ENCODE measurements around the gene PLD2.
A peak's percentile ranks its signal among the peaks of the same experiment; 100 is the strongest.

The PLD2 gene

DNA sequence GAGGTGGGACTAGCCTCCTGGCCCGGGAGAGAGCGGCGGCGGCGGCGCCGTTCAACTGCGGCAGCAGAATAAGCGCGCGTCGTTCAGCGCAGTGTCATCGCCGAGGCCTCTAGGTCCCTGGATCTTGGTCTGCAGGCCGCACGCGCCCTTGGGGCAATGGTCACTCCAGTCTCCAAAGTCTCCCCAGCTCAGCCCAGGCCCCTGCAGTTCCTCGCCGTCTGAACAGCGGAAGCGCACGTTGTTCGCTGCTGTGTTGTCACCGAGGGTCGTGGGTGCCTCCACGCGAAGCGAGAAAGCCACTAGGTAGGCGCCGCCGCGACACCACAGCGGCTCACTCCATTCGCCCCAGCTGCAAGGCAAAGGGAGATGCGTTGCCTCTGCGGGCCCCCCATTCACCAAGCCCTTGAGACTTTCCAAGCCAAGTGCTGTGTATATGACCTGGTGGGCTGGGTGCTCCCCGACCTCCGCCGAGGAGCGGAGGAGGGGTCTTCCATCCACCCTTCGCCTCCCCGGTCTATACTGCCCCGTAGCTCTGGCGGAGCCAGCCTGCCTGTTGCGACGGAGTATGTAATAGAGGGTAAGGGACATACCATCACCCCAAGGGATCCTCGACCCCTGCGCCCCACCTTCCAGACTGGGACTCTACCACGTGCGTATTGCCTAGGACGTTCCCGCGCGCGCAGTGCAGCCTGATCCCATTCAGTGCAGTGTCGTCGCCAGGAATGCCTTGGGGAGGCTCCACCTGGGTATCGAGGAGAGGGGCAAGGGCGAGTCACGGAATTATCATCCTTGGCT lies 21.4 kb upstream of the PLD2 start:
- DNase-seq (ENCODE audit: low read depth), result no peak
- H3K4me3 ChIP-seq (ENCODE audit: low read length), result no peak overlapping the region
- TF ChIP-seq, protein P1, sequence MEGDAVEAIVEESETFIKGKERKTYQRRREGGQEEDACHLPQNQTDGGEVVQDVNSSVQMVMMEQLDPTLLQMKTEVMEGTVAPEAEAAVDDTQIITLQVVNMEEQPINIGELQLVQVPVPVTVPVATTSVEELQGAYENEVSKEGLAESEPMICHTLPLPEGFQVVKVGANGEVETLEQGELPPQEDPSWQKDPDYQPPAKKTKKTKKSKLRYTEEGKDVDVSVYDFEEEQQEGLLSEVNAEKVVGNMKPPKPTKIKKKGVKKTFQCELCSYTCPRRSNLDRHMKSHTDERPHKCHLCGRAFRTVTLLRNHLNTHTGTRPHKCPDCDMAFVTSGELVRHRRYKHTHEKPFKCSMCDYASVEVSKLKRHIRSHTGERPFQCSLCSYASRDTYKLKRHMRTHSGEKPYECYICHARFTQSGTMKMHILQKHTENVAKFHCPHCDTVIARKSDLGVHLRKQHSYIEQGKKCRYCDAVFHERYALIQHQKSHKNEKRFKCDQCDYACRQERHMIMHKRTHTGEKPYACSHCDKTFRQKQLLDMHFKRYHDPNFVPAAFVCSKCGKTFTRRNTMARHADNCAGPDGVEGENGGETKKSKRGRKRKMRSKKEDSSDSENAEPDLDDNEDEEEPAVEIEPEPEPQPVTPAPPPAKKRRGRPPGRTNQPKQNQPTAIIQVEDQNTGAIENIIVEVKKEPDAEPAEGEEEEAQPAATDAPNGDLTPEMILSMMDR (IDR thresholded peaks at IDR 0.05; ENCODE audit: insufficient read depth, low read depth, low read length, missing control alignments), result no peak

DNA sequence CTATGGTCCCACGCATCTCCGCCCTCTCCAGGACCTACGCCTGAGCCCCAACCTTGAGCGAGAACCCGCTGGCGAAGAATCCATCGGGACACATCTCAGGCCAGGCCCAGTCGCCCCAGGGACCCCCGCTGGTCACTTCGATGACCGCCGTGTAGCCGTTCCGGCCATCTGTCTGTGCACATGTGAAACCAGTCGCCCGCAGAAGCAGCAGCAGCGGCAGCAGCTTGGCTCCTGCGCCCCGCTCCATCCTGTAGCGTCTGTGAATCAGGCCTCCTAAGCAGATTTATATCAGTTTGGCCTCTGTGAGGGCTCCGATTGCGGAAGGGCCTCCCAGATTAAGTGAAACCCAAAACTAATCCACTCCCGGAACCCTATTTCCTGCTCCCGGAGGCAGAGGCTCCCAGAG lies 20.8 kb upstream of the PLD2 start, which contains the start of gene VMO1:
TSS of gene VMO1 (minus strand) at position 259 of the 406 bp plus-strand sequence. CDS start at position 247, 12 bp downstream.
- TF ChIP-seq, protein P1 (IDR thresholded peaks at IDR 0.05; ENCODE audit: insufficient read depth, low read depth, low read length, missing control alignments), result no peak
- H3K4me3 ChIP-seq (ENCODE audit: low read length), result no peak within 1 kb of the TSS
- peak; percentile 18 for DNase-seq (ENCODE audit: low read depth)

DNA sequence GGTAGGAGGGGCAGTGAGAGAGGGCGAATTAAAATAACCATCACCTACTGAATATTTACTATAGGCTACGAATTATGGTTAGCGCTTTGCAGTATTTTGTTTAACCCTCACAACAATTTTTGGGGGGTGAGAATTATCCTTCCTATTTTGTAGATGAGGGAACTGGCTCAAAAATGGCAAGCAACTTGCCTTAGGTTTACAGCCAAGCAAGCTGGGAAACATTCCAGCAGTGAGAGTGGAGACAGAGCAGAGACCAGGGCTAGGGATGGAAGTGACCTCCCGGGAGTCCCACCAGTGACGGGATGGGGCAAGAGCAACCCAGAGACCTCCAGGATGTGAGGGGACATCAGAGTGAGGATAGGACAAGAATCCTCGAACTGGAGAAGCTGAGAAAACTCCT lies 20.4 kb upstream of the PLD2 start:
- no peak for DNase-seq (ENCODE audit: low read depth)
- TF ChIP-seq, protein P1 (IDR thresholded peaks at IDR 0.05; ENCODE audit: insufficient read depth, low read depth, low read length, missing control alignments), result no peak
- no peak overlapping the region for H3K4me3 ChIP-seq (ENCODE audit: low read length)

DNA sequence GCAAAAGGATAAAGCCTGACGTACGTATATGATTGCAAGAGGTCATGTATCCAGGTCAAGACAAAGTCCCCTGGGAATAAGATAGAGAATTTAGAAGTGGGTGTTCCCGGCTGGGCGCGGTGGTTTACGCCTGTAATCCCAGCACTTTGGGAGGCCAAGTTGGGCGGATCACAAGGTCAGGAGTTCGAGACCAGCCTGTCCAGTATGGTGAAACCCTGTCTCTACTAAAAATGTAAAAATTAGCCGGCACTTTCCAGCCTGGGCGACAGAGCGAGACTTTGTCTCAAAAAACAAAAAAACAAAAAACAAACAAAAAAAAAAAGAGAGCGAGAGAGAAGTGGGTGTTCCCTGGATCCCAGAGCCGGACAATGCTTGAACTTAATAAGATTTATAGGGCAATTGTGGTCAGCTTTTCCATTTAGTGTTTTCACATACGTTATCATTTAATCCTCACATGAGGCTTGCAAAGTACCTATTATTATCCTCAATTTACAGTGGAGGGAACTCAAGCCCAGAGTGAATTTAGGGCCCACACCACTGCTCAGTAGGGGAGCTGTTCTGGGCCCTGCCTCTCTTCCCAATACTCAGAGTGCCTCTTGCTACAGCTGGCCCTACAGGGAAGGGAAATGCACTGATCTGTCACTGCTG lies 18.7 kb upstream of the PLD2 start:
- no peak for DNase-seq (ENCODE audit: low read depth)
- TF ChIP-seq, protein P1 (IDR thresholded peaks at IDR 0.05; ENCODE audit: insufficient read depth, low read depth, low read length, missing control alignments), result no peak
- peak overlapping the region; percentile 77 for H3K4me3 ChIP-seq (ENCODE audit: low read length)

DNA sequence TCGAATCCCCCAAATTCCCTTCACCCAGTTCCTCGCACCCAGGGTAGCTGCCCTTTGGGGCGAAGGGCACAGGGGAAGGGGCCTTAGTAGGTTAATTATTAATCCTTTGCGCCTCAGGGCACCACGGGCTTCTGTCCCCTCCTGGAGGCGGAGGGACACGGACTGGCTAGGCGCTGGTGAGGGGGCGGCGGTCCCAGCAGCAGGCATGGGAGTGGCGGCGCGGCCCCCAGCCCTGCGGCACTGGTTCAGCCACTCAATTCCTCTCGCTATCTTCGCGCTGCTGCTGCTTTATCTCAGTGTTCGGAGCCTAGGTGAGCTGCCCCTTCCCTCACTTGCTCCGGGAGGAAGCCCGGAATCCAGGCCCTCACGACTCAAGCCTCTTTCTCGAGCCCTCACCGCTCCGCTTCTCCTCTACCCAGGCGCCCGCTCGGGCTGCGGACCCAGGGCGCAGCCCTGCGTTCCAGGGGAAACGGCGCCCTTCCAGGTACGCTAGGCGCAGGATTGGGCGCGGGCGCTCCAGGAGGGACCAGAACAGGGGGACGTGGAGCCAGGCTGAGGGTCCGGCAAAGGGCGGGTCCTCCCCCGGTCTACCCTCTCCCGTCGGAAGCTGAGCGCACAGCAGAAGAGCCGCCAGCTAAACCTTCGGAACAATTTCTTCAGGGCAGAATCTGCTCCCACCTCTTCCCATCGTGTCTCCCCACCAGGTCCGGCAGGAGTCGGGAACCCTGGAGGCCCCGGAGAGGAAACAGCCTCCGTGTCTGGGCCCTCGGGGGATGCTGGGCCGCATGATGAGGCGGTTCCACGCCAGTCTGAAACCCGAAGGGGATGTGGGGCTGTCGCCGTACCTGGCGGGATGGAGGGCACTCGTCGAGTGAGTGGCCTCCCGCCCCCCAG lies 17.9 kb upstream of the PLD2 start, which contains the start of gene GLTPD2:
TSS of gene GLTPD2 (plus strand) at position 158 of the 894 bp plus-strand sequence. CDS start at position 206, 48 bp downstream.
- TF ChIP-seq, protein P1 (IDR thresholded peaks at IDR 0.05; ENCODE audit: insufficient read depth, low read depth, low read length, missing control alignments), result no peak
- H3K4me3 ChIP-seq (ENCODE audit: low read length), result peak within 1 kb of the TSS; percentile 77
- DNase-seq (ENCODE audit: low read depth), result no peak

DNA sequence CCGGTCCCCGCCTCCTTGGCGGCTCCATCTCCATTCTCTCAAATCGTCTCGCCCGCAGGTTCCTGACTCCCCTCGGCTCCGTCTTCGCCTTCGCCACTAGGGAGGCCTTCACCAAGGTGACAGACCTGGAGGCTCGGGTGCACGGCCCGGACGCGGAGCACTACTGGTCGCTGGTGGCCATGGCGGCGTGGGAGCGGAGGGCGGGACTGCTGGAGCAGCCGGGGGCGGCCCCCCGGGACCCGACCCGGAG lies 17.3 kb upstream of the PLD2 start:
- peak; percentile 36 for DNase-seq (ENCODE audit: low read depth)
- TF ChIP-seq, protein P1 (IDR thresholded peaks at IDR 0.05; ENCODE audit: insufficient read depth, low read depth, low read length, missing control alignments), result no peak
- peak overlapping the region; percentile 77 for H3K4me3 ChIP-seq (ENCODE audit: low read length)
